ENCODE data around the gene FAM120B. TPM values are rescaled to one million over a fixed set of nuclear protein-coding genes. Genes with fewer than 3 reads are reported as not detected.

FAM120B gene
- total RNA-seq, 1 donor from 2014 or later: 32.8 TPM

DNA sequence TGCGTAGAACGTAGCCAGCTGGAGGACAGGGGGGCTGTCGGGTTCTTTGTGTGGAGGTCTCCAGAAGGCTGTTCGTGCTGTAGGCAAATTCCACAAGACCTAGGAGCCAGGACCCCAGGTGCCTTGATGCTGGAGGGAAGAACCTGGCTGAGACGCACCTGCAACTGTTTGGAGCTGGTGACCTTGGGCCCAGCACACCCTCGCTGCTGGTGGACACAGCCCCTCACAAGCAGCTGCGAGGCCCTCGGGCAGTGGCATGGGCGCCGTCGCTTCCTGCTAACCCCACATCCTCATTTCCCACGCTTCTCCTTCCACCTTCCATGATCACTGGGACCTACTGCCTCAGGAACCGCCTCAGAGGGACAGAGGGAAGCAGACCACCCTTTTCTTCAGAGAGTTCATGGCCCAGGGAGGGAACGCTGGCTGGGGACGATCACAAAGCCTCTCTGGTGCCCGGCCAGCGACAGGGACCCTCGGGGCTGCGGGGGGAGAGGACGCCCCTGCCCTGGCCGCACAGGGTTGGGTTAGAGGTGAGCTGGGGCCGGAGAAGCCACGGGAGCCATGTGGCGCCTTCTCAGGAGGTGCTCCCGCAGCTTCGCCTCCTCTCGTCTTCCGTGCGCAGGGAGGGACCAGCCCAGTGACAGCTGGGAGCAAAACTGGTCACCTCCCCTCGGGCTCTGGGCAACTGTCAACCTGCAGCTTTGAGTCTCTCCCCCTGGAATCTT is 34.1 kb upstream of the FAM120B start:
- no peak for DNase-seq

DNA sequence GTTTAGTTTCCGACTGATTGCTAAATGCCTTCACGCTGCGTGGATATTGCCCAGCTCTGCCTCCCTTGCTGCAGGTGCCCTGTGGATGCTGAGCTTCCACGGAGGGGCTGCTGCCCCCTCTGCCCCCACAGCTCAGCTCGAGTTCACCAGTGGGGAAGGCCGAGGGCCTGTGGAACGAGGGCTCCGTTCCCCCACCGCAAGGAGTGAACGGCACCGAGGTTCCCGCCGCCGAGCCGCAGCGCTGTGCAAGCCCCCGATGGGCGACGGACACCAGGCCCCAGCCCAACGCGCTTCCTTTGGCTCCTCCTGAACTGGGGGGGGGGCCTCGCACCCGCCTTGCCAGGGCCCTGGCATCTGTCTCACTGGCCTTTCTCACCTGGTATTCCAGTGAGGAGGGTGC is 33.4 kb upstream of the FAM120B start:
- no peak for DNase-seq

GRCh38 chr6:170273681-170274080 is 32.9 kb upstream of the FAM120B start:
- no peak for DNase-seq

GRCh38 chr6:170274713-170275560 is 31.6 kb upstream of the FAM120B start:
- no peak for DNase-seq

- no peak for DNase-seq
These were observed 30.0 kb upstream of the FAM120B start for GRCh38 chr6:170276369-170277057.

- no peak for DNase-seq
These were observed 28.4 kb upstream of the FAM120B start for GRCh38 chr6:170277893-170278742.

- DNase-seq: no peak
These were observed 27.8 kb upstream of the FAM120B start for GRCh38 chr6:170278743-170279094.

DNA sequence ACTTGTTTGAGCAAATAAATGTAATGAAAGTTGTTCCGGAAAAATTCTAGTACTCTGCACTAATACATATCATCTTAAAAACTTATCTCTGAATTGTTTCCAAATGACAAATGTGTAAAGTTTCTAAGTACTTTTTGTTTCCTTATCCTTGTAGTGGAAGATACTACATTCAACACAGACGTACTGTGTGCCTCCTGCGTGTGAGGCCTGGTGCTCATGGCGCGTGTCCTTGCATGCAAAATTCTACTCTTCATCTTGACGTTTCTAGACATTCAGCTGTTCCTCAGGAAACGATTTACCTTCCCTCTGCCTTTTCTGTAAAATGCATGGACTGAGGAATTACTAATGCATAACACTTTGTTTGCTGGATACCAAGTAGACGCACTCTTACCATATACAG is 27.1 kb upstream of the FAM120B start:
- DNase-seq: no peak

GRCh38 chr6:170279977-170280688 is 26.4 kb upstream of the FAM120B start:
- DNase-seq: peak; percentile 79

DNA sequence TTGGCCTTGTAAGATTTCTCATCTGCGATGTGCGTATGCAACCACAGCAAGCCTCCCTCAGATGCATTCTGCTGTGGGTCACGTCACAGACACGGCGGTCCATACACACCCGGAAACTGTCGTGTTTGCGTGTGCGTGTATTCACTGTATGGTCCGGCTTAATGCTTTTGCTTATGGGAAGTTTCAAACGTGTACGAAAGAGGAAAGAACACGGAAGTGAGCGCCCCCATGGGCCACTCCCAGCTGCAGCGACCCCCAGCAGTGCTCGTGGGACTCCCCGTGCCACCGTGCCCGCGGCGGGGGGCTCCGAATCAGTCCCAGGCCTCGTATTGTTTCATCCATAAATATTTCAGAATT is 25.9 kb upstream of the FAM120B start:
- no peak for DNase-seq

DNA sequence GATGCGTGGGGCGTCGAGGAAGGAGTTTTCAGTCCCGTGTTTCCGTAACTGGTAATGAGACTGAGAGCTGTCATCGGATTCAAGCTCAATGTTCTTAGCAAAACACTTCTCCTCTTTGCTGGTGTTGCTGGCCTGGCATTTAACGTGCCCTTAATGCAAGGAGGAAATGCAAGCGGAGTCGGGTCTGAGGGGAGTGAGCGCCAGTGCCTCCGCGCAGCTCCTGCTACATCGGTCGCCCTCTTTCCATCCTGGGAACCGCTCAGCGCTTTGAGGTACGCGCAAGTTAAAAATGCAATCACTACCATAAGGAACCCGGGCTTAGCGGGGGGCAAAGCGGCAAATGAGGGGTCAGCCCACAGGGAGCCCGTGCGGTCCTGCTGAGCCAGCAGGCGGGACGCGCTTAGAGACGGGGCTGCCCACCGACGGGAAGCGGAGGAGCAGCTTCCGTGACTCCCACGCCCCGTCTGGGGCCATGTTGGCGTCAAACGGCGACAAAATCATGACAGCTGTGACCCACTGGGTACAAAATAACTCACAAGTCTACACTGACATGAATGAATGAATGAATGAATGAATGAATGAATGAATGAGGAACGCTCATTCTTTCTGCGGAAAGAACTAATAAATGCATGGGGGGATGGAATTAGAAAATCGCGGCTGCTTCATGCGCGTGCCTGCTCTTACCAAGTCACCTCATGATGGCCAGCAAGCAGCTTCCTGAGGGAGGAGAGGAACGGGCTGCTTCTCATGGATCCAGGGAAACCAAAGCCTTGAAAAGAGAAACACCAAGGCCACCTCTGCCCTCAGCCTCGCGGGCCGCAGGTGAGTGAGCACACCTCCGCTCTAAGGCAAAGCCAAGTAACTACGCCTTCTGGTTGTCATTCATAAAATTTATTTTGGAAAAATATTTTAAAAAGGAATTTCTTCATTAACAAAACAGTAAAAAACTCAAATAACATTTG is 24.9 kb upstream of the FAM120B start:
- no peak for DNase-seq

DNA sequence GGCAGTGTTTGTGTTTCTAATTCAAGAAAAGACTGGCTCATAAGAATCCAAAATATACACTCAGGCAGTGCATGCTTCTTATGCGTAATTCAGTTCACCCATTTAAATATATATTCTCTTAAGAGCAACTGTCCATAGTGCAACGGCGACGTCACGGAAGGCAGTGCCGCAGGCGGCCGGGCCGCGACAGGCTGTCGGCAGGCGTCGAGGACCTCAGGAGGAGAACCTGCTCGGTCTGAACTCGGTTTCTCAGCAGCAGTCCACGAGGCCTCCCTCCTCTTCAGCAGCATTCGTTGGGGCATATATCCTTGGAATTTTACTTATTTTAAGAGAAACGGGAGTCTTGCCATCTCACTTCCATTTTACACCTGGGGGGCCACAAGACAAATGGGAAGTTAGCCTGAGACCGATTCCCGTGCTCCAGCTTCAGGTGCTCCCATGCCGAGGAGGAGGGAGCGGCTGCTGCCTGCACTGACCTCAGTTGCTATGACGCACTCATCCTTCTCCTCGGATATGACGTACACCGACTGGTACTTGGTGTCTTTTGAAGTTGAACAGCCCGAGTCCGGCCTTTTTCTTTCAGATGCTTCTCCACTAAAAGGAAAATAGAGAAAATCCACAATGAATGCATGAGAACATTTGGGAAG is 23.9 kb upstream of the FAM120B start:
- no peak for DNase-seq

GRCh38 chr6:170283212-170284081 is 23.1 kb upstream of the FAM120B start:
- DNase-seq: no peak

DNA sequence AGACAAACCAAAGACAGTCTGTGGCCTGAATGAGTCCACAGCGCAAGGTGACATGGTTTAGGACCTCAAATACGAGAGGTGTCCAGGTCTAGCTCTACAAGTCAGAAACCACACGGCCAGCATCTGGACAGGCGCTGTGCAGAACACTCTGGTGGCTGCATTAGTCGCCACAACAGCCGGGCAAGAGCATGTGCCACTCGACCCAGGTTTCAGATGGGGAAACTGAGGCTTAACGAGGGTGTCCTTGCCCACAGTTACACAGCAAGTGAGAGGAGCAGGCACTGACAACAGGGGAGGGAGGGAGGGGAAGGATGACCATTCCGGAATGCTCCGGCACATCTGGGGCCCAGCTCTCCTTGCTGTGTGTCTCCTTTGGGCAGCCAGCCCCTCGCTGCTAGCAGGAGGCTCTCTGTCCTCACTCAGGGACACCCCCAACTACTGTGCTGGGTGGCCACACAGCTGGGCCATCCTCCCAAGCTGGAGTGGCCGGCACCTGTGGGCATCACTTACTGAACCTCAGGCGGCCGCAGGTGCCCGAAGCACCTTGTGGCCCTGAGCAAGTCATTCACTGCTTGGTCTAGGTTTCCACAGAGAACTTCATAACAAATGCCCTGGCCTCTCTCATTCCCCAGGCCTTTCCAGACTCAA is 22.3 kb upstream of the FAM120B start:
- DNase-seq: no peak

GRCh38 chr6:170284866-170285469 is 21.6 kb upstream of the FAM120B start:
- no peak for DNase-seq

DNA sequence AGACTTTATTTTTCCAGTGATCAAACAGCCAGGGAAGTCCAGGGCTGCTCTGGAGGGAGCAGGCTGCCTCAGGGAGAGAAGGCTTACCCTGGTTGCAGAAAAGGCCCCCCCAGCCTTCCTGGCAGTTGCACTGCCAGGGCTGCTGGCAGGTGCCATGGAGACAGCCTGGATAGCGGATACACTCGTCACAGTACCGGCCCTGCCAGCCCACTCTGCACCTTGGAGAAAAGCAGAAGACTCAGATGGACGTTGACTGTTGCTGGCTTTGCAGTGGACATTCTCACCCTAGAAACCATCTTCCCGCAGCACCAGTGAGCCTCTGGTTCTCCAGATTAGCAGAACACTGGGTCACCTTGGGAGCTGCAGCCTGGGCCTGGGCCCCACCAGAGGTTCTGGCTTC is 21.1 kb upstream of the FAM120B start:
- no peak for DNase-seq

DNA sequence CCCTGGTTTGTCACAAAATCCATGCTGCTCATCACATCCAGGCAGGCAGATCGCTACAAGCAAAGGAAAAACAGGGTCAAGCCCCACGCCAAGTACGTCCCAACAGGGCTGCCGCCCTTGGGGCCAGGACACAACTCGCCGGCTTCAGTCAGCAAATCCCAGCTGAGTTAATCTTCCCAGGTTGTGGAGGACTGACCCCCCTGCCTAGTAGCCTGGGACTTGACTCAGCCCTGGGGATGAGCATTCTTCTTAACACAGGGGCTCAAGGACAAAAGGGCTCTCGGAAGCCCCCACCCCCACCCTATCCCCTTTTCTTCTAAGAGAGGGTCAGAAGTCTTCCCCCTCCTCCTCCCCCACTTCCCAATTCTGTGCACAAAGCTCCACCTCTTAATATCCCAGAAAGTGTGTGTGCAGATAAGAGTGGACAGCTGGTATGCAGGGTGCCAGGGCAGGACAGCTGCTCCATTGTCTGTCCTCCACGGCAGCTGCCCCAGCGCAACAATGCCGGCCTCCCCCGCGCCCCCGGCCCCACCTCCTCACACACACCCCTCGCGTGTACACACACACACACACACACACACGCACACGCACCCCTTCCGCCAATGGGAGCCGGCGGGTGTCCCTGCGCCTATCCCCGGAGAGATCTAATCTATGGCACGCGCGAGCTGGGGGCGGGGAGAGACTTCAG is 20.2 kb upstream of the FAM120B start:
- DNase-seq: peak; percentile 93
